A549 (cell line): ENCODE measurements around the gene ST6GAL1.

Experiments used
- POLR2A ChIP-seq: IDR thresholded peaks from 2 replicates; pipeline ENCODE4 v1.6.1; 2012; ENCODE audit warnings: mild to moderate bottlenecking, low read length
- RAD21 ChIP-seq, 2 experiments: fragments of >200 bp in 1 of 2; sonication (Bioruptor Twin) in 1 of 2; formaldehyde crosslinking in 1 of 2; IDR thresholded peaks in 1 of 2; conservative IDR thresholded peaks in 1 of 2; 2 replicates in 1 of 2; 3 replicates in 1 of 2; pipeline ENCODE4 v1.6.1; 2012 to 2018; ENCODE audit warnings: inconsistent platforms in 1 of 2
- TF ChIP-seq, protein P1 (sequence below): fragments of >200 bp; sonication (Bioruptor Twin); formaldehyde crosslinking; IDR thresholded peaks from 3 replicates; pipeline ENCODE4 v1.5.1; 2016
- TF ChIP-seq, protein P2 (sequence below): IDR thresholded peaks from 2 replicates; pipeline ENCODE4 v1.6.1; 2012

DNA sequence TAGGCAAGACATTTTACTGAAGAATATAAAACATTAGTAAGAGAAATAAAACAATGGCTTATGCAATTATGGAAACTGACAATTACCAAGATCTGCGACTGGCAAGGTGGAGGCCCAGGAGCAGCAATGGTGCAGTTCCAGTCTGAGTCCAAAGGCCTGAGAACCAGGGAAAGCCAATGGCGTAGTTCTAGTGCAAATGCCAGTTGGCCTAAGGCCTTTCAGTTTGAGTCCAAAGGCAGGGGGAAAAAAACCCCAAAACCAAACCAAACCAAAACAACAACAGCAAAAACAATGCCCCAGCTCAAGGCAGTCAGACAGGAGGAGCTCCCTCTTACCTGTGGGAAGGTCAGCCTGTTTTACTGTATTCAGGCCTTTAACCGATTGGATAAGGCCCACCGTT lies 72.6 kb downstream of the ST6GAL1 start:
- TF ChIP-seq, protein P1, sequence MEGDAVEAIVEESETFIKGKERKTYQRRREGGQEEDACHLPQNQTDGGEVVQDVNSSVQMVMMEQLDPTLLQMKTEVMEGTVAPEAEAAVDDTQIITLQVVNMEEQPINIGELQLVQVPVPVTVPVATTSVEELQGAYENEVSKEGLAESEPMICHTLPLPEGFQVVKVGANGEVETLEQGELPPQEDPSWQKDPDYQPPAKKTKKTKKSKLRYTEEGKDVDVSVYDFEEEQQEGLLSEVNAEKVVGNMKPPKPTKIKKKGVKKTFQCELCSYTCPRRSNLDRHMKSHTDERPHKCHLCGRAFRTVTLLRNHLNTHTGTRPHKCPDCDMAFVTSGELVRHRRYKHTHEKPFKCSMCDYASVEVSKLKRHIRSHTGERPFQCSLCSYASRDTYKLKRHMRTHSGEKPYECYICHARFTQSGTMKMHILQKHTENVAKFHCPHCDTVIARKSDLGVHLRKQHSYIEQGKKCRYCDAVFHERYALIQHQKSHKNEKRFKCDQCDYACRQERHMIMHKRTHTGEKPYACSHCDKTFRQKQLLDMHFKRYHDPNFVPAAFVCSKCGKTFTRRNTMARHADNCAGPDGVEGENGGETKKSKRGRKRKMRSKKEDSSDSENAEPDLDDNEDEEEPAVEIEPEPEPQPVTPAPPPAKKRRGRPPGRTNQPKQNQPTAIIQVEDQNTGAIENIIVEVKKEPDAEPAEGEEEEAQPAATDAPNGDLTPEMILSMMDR, result no peak
- TF ChIP-seq POLR2A (no peak), RAD21 (conservative IDR thresholded peaks at IDR 0.05 in 1 of 2, IDR thresholded peaks at IDR 0.05 in 1 of 2) (no peak)
- TF ChIP-seq, protein P2, sequence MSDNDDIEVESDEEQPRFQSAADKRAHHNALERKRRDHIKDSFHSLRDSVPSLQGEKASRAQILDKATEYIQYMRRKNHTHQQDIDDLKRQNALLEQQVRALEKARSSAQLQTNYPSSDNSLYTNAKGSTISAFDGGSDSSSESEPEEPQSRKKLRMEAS, result no peak
